CD4-positive, alpha-beta T cell treated with Interleukin-6 at 100 ng/mL for 8 hours (primary cell): ENCODE measurements around the gene CALCOCO2.
"Not testable (repeated sequence)": the region's sequence is repeated elsewhere in the genome, so short reads cannot be mapped to it uniquely, and the experiment has no call there.

Experiments used
- DNase-seq: peaks from one replicate; pipeline ENCODE4 v3.0.0-alpha.2; 2020; ENCODE audit warnings: mixed read lengths, low spot score

CALCOCO2 gene, protein sequence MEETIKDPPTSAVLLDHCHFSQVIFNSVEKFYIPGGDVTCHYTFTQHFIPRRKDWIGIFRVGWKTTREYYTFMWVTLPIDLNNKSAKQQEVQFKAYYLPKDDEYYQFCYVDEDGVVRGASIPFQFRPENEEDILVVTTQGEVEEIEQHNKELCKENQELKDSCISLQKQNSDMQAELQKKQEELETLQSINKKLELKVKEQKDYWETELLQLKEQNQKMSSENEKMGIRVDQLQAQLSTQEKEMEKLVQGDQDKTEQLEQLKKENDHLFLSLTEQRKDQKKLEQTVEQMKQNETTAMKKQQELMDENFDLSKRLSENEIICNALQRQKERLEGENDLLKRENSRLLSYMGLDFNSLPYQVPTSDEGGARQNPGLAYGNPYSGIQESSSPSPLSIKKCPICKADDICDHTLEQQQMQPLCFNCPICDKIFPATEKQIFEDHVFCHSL

DNA sequence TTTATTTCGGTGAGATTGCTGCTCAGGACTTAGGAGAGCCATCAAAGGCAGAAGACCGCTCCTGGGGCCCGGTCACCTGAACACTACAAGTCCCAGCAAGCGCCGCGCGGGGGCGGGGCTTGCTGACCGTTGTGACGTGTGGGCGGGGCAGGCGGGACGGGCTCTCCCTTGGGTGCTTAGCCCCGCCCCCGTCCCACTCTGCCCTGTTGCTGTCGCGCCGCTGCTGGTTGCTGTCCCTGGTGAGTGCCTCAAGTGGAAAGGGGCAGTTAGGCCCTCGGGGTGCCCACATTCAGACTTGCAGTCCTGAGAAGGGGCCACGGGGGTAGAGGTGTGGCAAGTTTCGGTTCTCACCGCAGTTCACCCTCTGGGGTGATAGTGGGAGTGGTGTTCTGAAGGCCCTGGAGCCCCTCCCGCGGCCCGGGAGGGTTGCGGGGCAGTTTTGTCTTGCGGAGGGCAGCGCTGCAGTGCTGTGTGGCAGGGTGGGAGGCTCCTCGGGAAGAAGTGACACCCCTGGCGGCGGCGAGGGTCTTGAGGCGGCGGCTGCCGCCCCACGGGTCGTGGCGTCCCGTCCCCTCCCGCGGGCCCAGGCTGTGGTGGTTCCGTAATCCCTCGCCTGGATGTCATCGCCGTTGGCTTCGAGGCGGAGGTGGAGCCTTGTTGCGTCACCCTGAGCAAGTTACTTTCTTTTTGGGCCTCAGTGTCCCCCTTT is at the start of gene CALCOCO2:
Gene CALCOCO2 (plus strand): TSS at position 196 of the 709 bp plus-strand sequence. CDS start 10,673 bp downstream, outside the sequence.
- DNase-seq: peak; percentile 90

DNA sequence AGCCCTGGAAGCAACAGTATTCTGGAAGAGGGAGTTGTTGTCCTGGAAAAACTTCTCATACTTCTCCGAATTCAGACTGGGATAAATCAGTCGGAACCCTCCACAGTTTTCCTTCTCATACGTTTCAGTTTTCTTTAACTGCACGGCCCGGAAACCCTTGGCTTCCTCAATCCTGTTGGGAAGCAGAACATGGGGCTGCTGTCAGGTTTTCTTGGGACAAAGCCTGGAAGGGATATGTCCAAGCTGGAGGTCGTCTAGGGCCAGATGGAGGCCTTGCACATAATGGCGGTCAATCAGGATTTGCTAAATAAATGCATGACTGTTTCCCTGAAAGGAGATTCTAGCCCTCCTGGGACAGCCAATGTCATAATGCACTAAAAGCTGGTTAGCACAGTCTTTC is 43.0 kb upstream of the CALCOCO2 start:
- DNase-seq: no peak

DNA sequence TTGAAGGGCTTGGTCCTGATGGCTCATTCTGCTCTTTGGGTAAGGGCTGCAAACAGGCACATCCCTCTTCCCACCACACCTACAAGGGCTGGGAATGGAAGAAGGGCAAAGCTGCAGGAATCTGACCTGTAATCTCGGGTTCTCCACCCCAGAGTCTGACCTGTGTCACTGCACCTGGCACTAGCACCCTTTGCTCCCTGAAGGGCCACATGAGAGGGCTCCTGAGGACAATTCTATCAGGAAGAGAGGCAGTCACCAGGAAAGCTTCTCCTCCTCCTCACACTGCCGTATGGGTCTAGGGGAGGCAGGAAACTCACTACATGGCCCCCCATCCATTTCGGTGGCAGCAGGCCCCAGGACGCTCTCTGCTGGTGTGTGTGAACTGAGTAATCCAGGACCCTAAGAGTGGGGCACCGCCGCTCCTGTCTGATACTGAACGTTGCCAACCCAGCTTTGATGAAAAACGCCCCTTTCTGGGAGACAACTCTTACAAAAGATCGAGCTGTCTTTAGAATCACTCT is 40.2 kb upstream of the CALCOCO2 start:
- DNase-seq: no peak

DNA sequence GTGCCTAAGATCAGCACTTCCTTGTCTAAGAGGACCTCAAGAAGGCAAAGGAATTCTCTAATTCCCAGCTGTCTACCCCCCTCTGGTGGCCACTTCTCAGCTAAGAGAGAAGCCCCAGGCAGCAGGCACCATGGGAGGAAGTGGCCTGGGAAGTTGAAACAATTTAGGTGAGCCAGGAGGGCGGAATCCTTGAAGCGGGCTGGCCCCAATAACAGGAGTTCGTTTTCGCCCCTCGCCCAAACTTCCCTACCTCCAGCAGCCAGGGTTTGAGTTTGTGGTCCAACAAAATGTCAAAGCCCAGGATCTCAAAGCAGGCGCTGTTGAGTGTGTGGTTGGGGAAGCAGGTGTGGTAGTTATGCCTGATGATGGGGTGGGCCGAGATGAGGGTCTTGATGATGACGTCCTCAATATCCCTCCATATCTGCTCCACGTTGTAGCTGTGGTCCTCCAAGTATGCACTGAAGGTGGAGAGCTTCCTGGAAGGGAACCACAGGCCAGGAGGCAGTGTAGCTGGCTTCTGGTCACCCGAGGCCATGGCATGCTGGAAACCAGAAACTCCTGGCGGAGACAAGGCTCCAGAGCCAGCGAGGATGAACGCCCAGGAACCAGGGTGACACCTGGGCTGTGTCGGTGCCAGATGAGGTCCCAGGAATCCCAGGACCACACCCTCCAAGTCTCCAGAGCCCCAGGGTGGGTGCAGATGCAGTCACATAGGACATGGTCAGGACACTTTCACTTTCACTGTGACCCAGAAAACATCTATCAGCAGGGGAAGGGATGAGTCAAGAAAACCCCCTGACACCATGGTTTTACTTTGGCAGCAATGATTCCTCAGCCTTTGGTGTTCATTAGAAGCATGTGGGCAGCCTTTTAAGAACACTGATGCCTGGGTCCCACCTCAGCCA is 39.5 kb upstream of the CALCOCO2 start:
- no peak for DNase-seq

DNA sequence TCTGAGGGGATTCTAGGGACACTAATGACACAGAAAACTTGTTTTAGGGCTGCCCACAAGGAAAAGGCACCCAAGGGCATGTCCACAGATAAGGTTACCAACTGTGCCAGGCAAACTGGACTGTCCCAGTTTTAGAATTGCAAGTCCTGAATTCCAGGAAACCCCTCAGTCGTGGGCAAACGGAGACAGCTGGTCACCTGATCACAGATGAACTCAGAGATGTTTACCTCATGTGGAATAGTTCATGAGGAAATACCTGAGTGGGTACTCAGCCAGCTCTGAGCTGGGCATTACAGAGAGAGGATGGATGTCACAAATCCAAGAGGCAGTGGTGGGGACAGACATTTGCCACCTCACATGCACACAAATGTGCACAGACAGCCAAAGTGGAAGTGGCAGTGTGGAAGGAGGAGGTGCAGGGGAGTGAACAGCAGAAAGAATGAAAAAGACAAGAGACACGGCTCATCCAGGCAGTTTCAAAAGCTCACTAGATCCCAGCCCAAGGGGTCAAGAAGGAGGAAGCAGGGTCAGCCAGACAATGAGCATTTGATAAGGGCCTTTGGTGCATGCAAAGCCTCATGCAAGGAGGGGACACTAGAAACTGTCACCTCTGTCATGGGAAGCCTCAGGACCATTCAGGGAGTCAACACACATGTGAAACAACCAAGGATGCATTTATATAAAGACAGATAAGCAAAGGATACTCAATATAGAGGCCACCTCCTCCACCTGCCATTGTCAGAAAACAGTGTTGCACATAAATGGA is 38.6 kb upstream of the CALCOCO2 start:
- no peak for DNase-seq

DNA sequence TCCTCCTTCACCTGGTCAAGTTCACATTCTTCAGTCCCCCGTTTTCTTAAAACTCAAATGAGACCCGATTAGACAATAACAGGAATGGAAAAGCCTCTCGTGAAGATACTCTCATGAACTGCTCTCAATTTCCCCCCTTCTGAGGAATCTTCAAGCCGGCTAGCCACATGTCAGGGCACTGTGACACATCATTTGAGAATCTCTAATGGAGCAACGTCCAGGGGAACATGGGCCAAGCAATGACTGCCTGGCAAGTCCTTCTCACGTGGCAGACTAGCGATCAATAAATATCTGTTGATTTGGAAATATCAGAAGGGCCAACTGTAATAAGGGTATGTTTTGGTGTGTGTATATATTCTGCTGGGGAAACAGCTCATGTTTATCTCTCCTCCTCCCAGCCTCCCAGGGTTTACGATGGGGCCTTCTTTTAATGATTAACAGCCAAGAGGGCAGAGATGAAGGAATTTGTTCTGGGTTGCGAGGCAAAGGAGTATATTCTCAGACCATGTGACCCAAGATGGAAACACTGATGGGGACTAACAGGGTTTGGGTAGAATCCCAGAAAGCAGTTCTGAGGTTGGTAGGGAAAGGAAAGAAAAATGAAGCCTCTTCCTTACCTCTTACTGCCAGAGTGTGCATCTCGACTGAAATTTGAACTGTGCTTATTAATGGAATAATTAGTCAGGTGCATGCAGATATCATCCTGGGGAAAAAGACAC is 35.2 kb upstream of the CALCOCO2 start:
- no peak for DNase-seq

DNA sequence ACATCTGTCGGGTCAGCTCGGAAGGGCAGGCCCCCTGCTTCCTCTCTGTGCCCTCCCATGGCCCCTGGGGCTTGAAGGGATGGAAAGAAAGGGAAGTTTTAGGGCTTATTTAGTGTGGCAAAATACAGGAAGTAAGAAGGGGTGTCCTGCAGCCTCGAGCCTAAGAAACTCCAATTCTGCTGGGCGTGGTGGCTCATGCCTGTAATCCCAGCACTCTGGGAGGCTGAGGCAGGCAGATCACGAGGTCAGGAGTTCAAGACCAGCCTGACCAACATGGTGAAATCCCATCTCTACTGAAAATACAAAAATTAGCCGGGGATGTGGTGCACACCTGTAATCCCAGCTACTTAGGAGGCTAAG is 34.7 kb upstream of the CALCOCO2 start:
- DNase-seq: not testable (repeated sequence)

DNA sequence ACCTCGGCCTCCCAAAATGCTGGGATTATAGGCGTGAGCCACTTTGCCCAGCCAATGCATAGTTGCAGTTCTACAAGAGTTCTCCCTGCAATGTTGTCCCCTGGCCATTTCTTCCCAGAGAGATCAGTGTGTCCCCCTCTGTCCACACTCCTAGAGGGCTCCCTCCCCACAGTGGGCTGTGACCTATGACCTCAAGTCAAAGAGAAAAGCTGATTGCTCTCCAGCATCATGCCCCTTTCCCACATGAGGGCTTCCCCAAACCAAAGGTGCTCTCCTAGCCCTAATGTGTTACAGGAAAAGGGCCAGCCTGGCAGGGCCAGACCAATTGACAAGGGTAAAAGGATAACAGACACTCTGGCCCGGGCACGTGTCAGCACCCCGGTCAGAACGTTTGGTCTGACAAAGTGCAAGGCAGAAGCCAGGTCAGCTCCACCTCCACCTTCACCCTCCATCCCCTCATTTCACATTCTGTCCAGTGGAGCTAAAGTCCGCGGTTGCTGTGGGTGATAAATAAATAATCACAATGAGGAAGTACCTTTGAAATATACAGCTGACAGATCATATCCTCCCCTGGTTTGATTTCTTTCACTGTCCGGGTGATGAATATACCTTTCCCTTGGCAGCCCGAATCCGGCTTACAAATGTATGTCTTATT is 31.6 kb upstream of the CALCOCO2 start:
- DNase-seq: no peak

DNA sequence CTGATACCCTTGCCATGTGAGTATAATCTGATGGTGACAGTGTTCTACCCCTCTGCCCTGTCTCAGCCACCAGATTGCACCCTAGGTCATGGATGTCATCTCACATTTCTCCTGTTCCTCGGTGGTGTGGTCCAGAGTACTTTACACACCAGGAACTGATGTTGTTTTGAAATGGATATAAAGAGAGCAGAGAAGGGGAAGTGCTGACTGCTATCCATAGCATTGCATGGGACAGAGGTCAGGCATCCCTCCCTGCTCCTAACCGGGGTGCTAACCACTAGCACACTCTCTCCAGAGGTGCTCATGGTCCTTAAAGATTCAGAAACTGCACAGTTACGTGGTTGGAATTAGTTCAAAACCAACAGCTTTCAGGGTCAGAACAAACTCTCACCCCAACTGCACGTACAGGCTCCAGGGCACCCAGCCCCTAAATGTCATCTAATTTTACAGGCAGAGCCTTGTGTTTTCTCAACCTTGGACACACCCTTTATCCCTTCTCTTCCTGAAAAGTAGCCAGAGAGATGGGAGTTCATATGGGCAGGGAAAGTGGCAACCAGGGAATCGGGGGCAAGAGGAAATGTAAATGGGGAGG is 30.1 kb upstream of the CALCOCO2 start:
- DNase-seq: no peak

DNA sequence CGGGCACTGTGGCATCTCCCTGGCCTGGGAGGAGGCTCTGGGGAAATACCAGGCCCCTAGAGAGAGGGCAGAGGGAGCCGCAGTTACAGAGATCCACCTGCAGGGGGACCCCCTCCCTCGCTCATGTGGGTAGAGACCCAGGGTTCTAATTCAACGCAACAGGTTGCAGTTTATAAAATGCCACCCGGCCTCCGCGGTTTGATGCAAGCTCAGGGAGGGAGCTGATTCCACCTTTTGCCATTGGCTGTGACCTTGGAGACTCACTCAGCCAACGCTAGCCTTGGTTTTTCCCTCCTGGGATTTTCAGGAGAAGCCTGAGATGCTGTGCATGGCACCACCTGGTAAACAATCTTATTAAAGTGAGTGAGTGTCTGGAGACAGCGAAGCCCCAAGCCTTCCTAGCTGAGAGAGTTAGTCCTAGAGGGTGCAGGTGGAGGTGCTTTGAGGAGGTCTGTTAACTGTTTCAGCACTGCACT is 25.9 kb upstream of the CALCOCO2 start:
- peak; percentile 54 for DNase-seq

DNA sequence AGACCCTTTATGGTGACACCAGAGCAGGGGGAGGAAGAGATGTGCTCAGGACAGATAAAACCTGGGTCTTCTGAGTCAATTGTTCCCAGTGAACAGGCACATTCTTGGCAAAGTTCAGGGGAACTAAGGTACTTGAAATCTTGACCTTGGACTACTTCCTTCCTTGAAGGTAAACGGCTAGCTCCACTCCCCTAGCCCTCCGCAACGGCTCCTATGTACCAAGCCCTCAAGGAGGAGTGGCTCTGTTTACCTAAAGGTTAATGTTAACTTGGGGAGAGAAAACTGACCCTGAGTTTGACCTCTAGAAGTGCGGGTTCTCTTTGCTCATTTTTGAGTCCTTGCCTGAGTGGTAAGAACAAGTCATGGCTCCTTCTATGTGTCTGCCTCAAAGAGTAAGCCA is 21.7 kb upstream of the CALCOCO2 start:
- DNase-seq: no peak

DNA sequence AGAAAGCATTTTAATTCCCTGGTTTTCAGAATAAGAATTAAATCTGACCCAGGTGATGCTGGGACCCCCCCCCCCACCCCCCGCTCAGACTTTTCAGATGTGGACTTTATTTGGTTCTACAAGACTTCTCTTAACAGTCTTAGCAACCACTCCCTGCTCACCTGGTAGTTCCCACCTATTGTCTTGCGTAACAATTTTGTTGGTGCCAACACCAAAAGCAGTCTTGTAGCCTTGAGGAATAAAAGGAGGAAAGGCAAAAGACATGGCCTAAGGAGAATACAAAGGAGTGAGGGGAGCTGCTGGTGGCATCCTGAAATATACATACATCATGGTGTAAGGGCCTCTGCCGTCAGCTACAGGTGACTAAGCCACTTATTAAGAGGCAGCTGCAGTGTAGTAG is 18.8 kb upstream of the CALCOCO2 start:
- DNase-seq: no peak

DNA sequence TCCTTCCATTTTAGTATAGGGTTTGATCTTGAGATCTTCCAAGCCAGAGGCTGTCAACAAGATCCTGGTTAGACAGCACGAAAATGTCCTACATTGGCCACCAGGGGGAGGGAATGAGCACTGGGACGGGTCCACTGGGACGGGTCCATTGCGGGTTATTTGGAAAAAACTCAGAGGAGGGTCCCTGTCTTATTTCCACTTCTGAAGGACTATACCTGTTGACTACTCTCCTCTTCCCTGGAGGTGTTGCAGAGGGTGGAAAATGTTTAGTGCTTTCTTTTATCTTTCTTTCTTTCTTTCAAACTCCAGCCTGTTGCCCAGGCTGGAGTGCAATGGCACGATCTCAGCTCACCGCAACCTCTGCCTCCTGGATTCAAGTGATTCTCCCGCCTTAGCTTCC is 16.3 kb upstream of the CALCOCO2 start:
- DNase-seq: peak; percentile 59

DNA sequence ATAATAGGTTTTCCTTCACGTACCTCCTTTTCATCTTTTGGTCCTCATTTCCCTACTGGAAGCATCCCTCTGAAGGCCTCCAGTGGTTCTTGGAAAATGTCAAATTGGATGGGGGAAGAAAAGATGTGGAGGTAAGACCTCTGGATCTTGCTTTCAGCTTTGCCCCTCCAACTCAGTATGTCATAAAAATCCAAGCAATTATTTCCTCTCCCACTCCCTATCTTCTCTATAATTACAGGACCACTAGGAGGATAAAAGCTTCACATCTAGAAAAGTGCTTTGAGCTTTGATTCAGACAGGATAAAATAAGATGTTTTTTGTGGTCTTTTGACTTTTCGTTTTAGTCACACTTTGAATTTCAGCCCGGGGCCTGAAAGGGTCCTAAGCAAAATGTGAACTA is 15.5 kb upstream of the CALCOCO2 start:
- DNase-seq: no peak

DNA sequence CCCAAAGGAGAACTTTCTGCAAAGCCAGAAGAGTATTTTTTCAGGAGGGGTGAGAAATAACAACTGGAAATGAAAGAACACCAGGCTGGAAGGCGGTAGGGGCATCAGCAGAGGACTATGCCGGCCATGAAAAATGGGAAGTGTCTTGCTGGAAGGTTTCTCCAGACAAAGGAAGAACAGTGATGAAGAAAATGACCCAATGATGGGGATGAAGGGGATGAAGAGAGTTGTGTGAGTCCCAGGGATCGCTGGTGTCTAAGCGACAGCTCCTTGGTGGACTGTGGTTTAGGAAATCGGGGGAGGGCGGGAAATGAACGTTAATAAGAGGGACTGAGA is 14.4 kb upstream of the CALCOCO2 start:
- no peak for DNase-seq

DNA sequence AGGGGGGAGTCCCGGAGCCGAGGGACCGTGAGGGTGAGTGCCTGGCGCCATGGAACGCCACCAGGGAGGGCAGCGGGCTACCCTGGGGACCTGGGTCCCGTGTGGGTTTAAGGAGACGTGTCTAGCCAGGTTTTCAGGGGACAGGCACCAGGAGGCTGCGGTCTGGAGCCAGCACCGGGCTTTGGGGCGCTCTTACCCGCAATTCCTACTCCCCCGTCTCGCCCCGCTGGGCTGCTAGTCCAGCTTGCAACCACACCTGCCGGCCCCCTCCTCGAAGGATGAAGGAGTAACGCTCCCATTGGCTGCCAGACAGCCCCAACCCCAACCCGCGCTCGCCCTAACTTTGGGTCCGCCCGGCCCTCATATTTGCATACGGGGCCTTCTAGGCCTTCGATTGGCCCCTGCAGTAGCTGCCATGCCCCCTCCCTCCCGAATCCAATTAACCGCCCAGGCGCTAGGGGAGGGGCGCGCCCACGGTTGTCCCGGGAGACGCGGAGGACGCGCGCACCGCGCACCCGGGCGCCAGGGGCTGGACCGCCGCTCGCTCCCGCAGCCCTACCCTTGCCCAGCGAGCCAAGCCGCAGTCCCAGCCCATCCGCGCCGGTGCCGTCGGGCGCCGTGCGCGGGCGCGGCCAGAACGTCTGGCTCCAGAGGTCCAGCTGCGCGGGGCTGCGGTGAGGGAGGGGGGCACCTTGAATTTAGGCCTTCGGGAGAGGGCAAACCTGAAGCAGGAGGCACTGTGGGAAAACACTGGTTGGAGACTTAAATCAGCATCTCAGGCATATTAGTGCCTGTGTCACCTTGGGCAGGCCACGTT is 13.9 kb upstream of the CALCOCO2 start, which contains the start of gene TTLL6:
Gene TTLL6 (minus strand): TSS at position 456 of the 817 bp plus-strand sequence. CDS start 157 bp downstream, at position 299.
- DNase-seq: peak; percentile 74

DNA sequence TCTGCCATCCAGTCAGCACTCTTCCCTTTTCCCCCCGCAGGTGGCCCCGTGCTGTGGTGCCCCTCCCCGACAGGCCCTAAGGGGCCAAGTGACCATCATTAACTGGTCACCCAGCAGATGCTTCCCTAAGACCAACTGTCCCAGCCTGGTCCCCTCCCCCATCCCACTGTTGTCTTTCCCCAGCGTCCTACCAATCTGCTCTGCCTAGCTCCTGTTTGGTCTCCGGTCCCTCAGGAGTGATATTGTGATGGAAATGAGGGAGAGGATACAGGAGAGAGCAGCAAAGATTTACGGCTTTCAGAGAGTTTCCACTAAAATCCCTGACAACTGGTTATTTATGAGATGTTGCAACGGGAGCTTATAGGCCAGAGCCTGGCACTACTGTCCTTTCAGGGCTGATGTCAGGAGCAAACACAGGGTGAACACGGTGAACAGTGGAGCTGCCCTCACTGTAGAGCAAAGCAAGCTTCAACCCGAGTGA is 12.4 kb upstream of the CALCOCO2 start:
- DNase-seq: no peak

DNA sequence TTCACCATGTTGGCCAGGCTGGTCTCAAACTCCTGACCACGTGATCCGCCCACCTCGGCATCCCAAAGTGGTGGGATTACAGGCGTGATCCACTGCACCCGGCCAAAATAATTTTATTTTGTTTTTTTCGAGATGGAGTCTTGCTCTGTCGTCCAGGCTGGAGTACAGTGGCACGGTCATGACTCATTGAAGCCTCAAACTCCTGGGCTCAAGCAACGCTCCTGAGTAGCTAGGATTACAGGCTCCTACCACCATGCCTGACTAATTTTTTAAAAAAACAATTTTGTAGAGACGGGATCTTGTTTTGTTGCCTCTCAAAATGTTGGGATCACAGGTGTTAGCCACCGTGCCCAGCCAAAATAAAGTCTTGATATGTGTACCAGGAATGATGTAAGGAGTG is 11.4 kb upstream of the CALCOCO2 start:
- no peak for DNase-seq

DNA sequence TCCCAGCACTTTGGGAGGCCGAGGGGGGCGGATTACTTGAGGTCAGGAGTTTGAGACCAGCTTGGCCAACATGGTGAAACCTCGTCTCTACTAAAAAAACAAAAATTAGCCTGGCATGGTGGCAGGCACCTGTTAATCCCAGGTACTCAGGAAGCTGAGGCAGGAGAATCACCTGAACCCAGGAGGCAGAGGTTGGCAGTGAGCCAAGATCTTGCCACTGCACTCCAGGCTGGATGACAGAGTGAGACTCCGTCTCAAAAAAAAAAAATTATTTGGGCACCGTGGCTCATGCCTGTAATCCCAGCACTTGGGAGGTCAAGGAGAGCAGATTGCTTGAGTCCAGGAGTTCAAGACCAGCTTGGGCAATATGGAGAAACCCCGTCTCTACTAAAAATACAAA is 9.9 kb upstream of the CALCOCO2 start:
- not testable (repeated sequence) for DNase-seq
